Spleen (tissue), 11 donors: ENCODE results near the gene GPR3. TPM values are rescaled to one million over a fixed set of nuclear protein-coding genes. Genes with fewer than 3 reads are reported as not detected.
"Not testable (repeated sequence)": the region's sequence is repeated elsewhere in the genome, so short reads cannot be mapped to it uniquely, and the experiment has no call there.

Source experiments
- DNase-seq: peaks from one replicate; pipeline ENCODE4 v3.0.0-alpha.2; 2020
- H3K27ac ChIP-seq, 8 donors: fragments of 200-600 bp; sonication (generic) in 7 of 8; 1 replicate in 4 of 8; 2 replicates in 4 of 8; pipeline versions ENCODE4 v1.5.0 to v1.8.0; 2016 to 2021; ENCODE audit warnings: inconsistent platforms in 4 of 8, mild to moderate bottlenecking in 4 of 8, moderate library complexity in 1 of 8
- H3K27me3 ChIP-seq, 7 donors: fragments of 200-600 bp; sonication (generic) in 6 of 7; replicated peaks in 1 of 7; 1 replicate in 4 of 7; 2 replicates in 3 of 7; pipeline versions ENCODE4 v1.5.0 to v1.8.0; 2016 to 2021; ENCODE audit warnings: inconsistent platforms in 3 of 7, mild to moderate bottlenecking in 1 of 7
- H3K36me3 ChIP-seq, 6 donors: fragments of 200-600 bp; sonication (generic) in 5 of 6; 1 replicate in 4 of 6; 2 replicates in 2 of 6; pipeline versions ENCODE4 v1.5.0 to v1.8.0; 2016 to 2021; ENCODE audit warnings: inconsistent platforms in 2 of 6
- H3K4me1 ChIP-seq, 6 donors: fragments of 200-600 bp; sonication (generic) in 5 of 6; 1 replicate in 3 of 6; 2 replicates in 3 of 6; pipeline versions ENCODE4 v1.5.0 to v1.8.0; 2016 to 2021; ENCODE audit warnings: inconsistent platforms in 3 of 6
- H3K4me3 ChIP-seq, 8 donors: fragments of 200-600 bp; sonication (generic) in 7 of 8; 1 replicate in 4 of 8; 2 replicates in 4 of 8; pipeline versions ENCODE4 v1.5.0 to v1.8.0; 2016 to 2021; ENCODE audit warnings: inconsistent platforms in 4 of 8, mild to moderate bottlenecking in 4 of 8, moderate library complexity in 2 of 8
- H3K9me3 ChIP-seq, 8 donors: fragments of 200-600 bp; sonication (generic) in 7 of 8; 1 replicate in 4 of 8; 2 replicates in 4 of 8; pipeline versions ENCODE4 v1.5.0 to v1.8.0; 2016 to 2021; ENCODE audit warnings: inconsistent platforms in 4 of 8
- POLR2A ChIP-seq, 3 donors: fragments of 450-650 bp; IDR thresholded peaks; one replicate each; pipeline ENCODE4 v1.5.1; 2017; ENCODE audit warnings: antibody characterized with exemption in 3 of 3, mild to moderate bottlenecking in 1 of 3
- POLR2AphosphoS5 ChIP-seq, 3 donors: sonication (generic); formaldehyde crosslinking; IDR thresholded peaks; one replicate each; pipeline ENCODE4 v1.5.1; 2017; ENCODE audit warnings: antibody characterized with exemption in 3 of 3
- whole genome bisulfite sequencing, 5 donors: extraction: QIAGEN DNeasy Blood & Tissue Kit in 3 of 5; methylation state at CpG; one replicate each; pipeline versions ENCODE4 v1.1.5 to v1.1.7; 2013 to 2018; 5-methylcytosine and 5-hydroxymethylcytosine counted together
- intact Hi-C: fragments of 100-400 bp; cut with DNase I; formaldehyde crosslinking; loops from one replicate; pipeline ENCODE4 v1.15.0; 2023; ENCODE audit warnings: low total_unique reads
- polyA plus RNA-seq, 3 donors: library from polyadenylated mRNA; stranded (reverse); fragments of 200-250 nt; gene quantifications; one replicate each; pipeline ENCODE4 v1.2.1, GENCODE V29; 2013
- total RNA-seq, 7 donors: library from RNA; depleted of rRNA in 3 of 7; stranded (reverse); fragments of >200 nt in 3 of 7; fragmentation: NEBNext Ultra II Directional in 4 of 7; extraction: Animal tissue kit (Norgen Biotek cat#: 25700) in 4 of 7; gene quantifications; one replicate each; pipeline versions ENCODE4 v1.1.0 to v1.2.1, GENCODE V29; 2016 to 2021
- TF ChIP-seq, protein P1 (sequence below), 11 experiments: fragments of 200-600 bp in 7 of 11; fragments of 450-650 bp in 4 of 11; sonication (generic) in 4 of 11; IDR thresholded peaks in 8 of 11; conservative IDR thresholded peaks in 3 of 11; 1 replicate in 7 of 11; 2 replicates in 4 of 11; pipeline versions ENCODE4 v1.4.0 to v1.8.0; 2016 to 2021; ENCODE audit warnings: antibody characterized with exemption in 11 of 11, inconsistent platforms in 4 of 11, mild to moderate bottlenecking in 1 of 11
- donor health status: healthy with polysubstance abuse.
- donor health status: DM: no; HTN: no; CAD: no; lungs with moderate emphysema.
- donor health status: DM: no; HTN: no; CAD: no.
- donor health status: Bipolar disorder and iron deficiency.
- donor health status: healthy.
- donor health status: DM: no; HTN: no; CAD: no.
- donor health status: DM: yes; HTN: yes; CAD: no.

Gene GPR3
- total and polyA plus RNA-seq, 10 donors: 0.05 to 0.40 (median 0.16) TPM; not detected in 4

DNA sequence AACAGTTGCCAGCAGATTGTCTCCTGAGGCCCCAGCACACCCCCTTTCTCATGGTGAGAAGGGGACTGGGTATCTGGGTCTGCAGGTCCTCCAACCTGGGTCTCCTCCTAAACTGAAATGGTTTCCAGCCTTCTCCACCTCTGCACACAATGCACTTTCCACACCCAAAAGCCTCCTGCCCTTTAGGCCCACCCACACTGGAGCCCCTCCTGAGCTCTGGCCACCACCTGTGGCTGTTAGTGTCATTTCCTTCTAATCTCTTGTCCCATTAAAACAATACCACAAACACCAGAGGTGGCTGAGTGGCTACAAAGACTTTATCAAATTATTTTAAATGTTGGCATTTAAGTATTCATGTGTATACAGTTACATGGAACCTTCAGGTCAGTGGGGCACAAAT, 11.5 kb downstream of the GPR3 start:
- DNase-seq: no peak
- Histone ChIP-seq H3K27ac (peak overlapping the region; percentile 2 to 84 (median 75)), H3K36me3 (peaks cover 0 to 45% (median 23%) of the 10 kb centered on the region in 6 donors), H3K27me3 (no peaks in the 10 kb centered on the region), H3K4me3 (no peak overlapping the region), H3K9me3 (no peaks in the 10 kb centered on the region), H3K4me1 (peaks cover 31 to 92% (median 59%) of the 10 kb centered on the region in 6 donors)
- intact Hi-C loops: loop anchor here (5.0 kb wide), 2 partner anchors 203 to 258 kb away; no protein-coding TSS in a partner anchor
- TF ChIP-seq, protein P1, sequence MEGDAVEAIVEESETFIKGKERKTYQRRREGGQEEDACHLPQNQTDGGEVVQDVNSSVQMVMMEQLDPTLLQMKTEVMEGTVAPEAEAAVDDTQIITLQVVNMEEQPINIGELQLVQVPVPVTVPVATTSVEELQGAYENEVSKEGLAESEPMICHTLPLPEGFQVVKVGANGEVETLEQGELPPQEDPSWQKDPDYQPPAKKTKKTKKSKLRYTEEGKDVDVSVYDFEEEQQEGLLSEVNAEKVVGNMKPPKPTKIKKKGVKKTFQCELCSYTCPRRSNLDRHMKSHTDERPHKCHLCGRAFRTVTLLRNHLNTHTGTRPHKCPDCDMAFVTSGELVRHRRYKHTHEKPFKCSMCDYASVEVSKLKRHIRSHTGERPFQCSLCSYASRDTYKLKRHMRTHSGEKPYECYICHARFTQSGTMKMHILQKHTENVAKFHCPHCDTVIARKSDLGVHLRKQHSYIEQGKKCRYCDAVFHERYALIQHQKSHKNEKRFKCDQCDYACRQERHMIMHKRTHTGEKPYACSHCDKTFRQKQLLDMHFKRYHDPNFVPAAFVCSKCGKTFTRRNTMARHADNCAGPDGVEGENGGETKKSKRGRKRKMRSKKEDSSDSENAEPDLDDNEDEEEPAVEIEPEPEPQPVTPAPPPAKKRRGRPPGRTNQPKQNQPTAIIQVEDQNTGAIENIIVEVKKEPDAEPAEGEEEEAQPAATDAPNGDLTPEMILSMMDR (IDR thresholded peaks at IDR 0.05 in 8 of 11, conservative IDR thresholded peaks at IDR 0.05 in 3 of 11): no peak
- TF ChIP-seq POLR2A (IDR thresholded peaks at IDR 0.05) (no peak), POLR2AphosphoS5 (IDR thresholded peaks at IDR 0.05) (no peak)

GRCh38 chr1:27405074-27405473, 12.7 kb downstream of the GPR3 start:
- Histone ChIP-seq H3K27me3 (no peaks in the 10 kb centered on the region), H3K9me3 (no peaks in the 10 kb centered on the region), H3K36me3 (peaks cover 0 to 56% (median 33%) of the 10 kb centered on the region in 6 donors), H3K4me3 (no peak overlapping the region), H3K27ac (peak overlapping the region in 7 of 8 donors; percentile 32 to 84 (median 75)), H3K4me1 (peaks cover 31 to 81% (median 57%) of the 10 kb centered on the region in 6 donors)
- intact Hi-C loops: no loop called here
- no peak for DNase-seq
- WGBS, 5 donors: 55 to 75% (median 68%) methylated on average over 8 to 13 of the region's 13 CpGs
- TF ChIP-seq POLR2A (IDR thresholded peaks at IDR 0.05) (no peak), POLR2AphosphoS5 (IDR thresholded peaks at IDR 0.05) (peak; percentile 34 to 57 (median 40))

- DNase-seq, intact Hi-C loops: not testable (repeated sequence)
- WGBS, 5 donors: 75 to 90% (median 81%) methylated on average over 7 to 17 of the region's 18 CpGs
These were observed 13.4 kb downstream of the GPR3 start for GRCh38 chr1:27405598-27406361.

DNA sequence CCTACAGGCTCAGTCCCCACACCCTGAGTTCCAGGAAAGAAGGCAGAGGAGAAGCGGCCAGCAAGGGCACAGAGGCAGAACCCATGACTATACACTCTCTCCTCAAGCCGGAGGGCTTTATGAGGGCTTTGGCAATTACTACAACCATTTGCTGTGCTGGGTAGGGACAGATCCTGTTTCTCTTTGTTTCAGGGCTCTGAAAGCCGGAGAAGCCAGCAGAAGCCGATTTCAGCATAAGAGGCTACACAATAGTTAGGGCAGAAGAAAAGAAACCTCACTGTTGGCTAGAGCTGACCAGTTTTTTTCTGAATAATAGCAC, 13.9 kb downstream of the GPR3 start:
- Histone ChIP-seq H3K27me3 (no peaks in the 10 kb centered on the region), H3K4me3 (no peak overlapping the region), H3K27ac (peak overlapping the region in 6 of 8 donors; percentile 47 to 84 (median 78)), H3K4me1 (peaks cover 31 to 69% (median 57%) of the 10 kb centered on the region in 6 donors), H3K36me3 (peaks cover 0 to 68% (median 45%) of the 10 kb centered on the region in 6 donors), H3K9me3 (no peaks in the 10 kb centered on the region)
- WGBS, 5 donors: 68 to 87% (median 77%) methylated on average over 4 of the region's 4 CpGs
- intact Hi-C loops: no loop called here
- no peak for DNase-seq
- TF ChIP-seq, protein P1 (IDR thresholded peaks at IDR 0.05 in 8 of 11, conservative IDR thresholded peaks at IDR 0.05 in 3 of 11): peak in 1 of 11 experiments; percentile 1
- TF ChIP-seq POLR2AphosphoS5 (IDR thresholded peaks at IDR 0.05): no peak

More at GRCh38 chr1:27405598-27406361, 13.4 kb downstream of the GPR3 start:
- H3K27me3 ChIP-seq, H3K9me3 ChIP-seq, H3K4me3 ChIP-seq: not testable (repeated sequence)
- TF ChIP-seq POLR2AphosphoS5 (IDR thresholded peaks at IDR 0.05): peak in 2 of 3 donors; percentile 13 to 34
- TF ChIP-seq, protein P1 (IDR thresholded peaks at IDR 0.05 in 8 of 11, conservative IDR thresholded peaks at IDR 0.05 in 3 of 11): peak in 2 of 11 experiments; percentile 25 to 33
- H3K4me1 ChIP-seq: peaks cover 31 to 74% (median 57%) of the 10 kb centered on the region in 6 donors
- peaks cover 0 to 63% (median 40%) of the 10 kb centered on the region in 6 donors for H3K36me3 ChIP-seq
- H3K27ac ChIP-seq: peak overlapping the region in 6 of 8 donors; percentile 47 to 84 (median 78)
